AG09309 (cell line): ENCODE results near the gene HOXC12.

ENCODE experiments used
- DNase-seq: peaks from one replicate; pipeline ENCODE4 v3.0.0-alpha.2; 2010; ENCODE audit warnings: low read depth
- H3K4me3 ChIP-seq: 2 replicates; pipeline ENCODE4 v1.5.1; 2011; ENCODE audit warnings: mild to moderate bottlenecking, low read depth, low read length, moderate library complexity; ENCODE audit not compliant: control insufficient read depth
- CTCF ChIP-seq: IDR thresholded peaks from 2 replicates; pipeline ENCODE4 v1.5.1; 2011; ENCODE audit warnings: mild to moderate bottlenecking, low read depth, low read length, inconsistent platforms; ENCODE audit not compliant: insufficient read depth, control insufficient read depth; ENCODE audit errors: missing control alignments

Gene HOXC12

GRCh38 chr12:53952871-53953734 is 1.6 kb upstream of the HOXC12 start:
- no peak for DNase-seq
- no peak overlapping the region for H3K4me3 ChIP-seq
- no peak for TF ChIP-seq CTCF

GRCh38 chr12:53953831-53954693 is 641 bp upstream of the HOXC12 start:
- H3K4me3 ChIP-seq: no peak overlapping the region
- TF ChIP-seq CTCF: no peak
- no peak for DNase-seq

- no peak for DNase-seq
- no peak for TF ChIP-seq CTCF
- H3K4me3 ChIP-seq: no peak overlapping the region
Measured at GRCh38 chr12:53955036-53955775, 503 bp downstream of the HOXC12 start.

- no peak overlapping the region for H3K4me3 ChIP-seq
- no peak for DNase-seq
- no peak for TF ChIP-seq CTCF
Measured at GRCh38 chr12:53955776-53956250, 1.1 kb downstream of the HOXC12 start.

- H3K4me3 ChIP-seq: no peak overlapping the region
- no peak for DNase-seq
- TF ChIP-seq CTCF: no peak
Measured at GRCh38 chr12:53956251-53956887, 1.7 kb downstream of the HOXC12 start.
